HepG2 (cell line): ENCODE results near the gene PRKCB. TPM values are rescaled to one million over a fixed set of nuclear protein-coding genes. Genes with fewer than 3 reads are reported as not detected.

ENCODE experiments used
- ATAC-seq: fragments of 200-7000 bp; cut with Tn5 transposase; 3 replicates; pipeline ENCODE4 v1.9.1; 2020; ENCODE audit warnings: mild to moderate bottlenecking, moderate library complexity
- BruUV-seq: library from RNA; stranded (reverse); fragments of 400-500 nt; replicated peaks from 2 replicates; lab custom pipeline; 2021; lab: Mats Ljungman, UMichigan
- CTCF ChIA-PET: fragments of 300-600 bp; formaldehyde crosslinking; extraction: SDS; loops from one replicate; lab custom pipeline; 2021; ENCODE audit warnings: low total read pairs, inconsistent platforms, low intra/inter-chr PET ratio; lab: Yijun Ruan, JAX
- POLR2A ChIA-PET: fragments of 350-600 bp; sonication (Branson Sonifier 250); formaldehyde crosslinking; loops from one replicate; lab custom pipeline; 2020; ENCODE audit warnings: antibody characterized with exemption, inconsistent platforms; lab: Yijun Ruan, JAX
- DNase-seq: peaks from one replicate; pipeline ENCODE4 v3.0.0-alpha.2; 2015; ENCODE audit warnings: low spot score
- FAIRE-seq: peaks from 3 replicates; lab custom pipeline; 2011; peaks lifted over from hg19 to GRCh38; lab: Jason Lieb, UNC
- H2AFZ ChIP-seq: one replicate; pipeline ENCODE4 v1.6.1; 2011; ENCODE audit warnings: low read length, inconsistent platforms
- H3K27ac ChIP-seq: fragments of 300-600 bp; 3 replicates; pipeline ENCODE4 v1.8.0; 2011; ENCODE audit warnings: mixed run types, mild to moderate bottlenecking, mixed read lengths, low read length, inconsistent platforms; ENCODE audit not compliant: insufficient read depth; ENCODE audit errors: extremely low read length
- H3K27me3 ChIP-seq, 2 experiments: fragments of 200-600 bp in 1 of 2; 2 replicates in 1 of 2; 3 replicates in 1 of 2; pipeline versions ENCODE4 v1.6.0 to v1.8.0; 2011; ENCODE audit warnings: low read length in 2 of 2, mild to moderate bottlenecking in 2 of 2, moderate library complexity in 2 of 2, inconsistent platforms in 1 of 2; ENCODE audit not compliant: insufficient read depth in 2 of 2, control insufficient read depth in 1 of 2
- H3K36me3 ChIP-seq, 2 experiments: fragments of 200-600 bp in 1 of 2; replicated peaks in 1 of 2; 2 replicates in 1 of 2; 3 replicates in 1 of 2; pipeline versions ENCODE4 v1.5.1 to v1.8.0; 2011; ENCODE audit warnings: low read length in 2 of 2, inconsistent platforms in 1 of 2; ENCODE audit not compliant: insufficient read depth in 2 of 2, control insufficient read depth in 1 of 2
- H3K4me1 ChIP-seq: 2 replicates; pipeline ENCODE4 v1.5.1; 2012; ENCODE audit warnings: low read length, inconsistent platforms; ENCODE audit not compliant: insufficient read depth
- H3K4me2 ChIP-seq: 2 replicates; pipeline ENCODE4 v1.6.0; 2011; ENCODE audit warnings: low read depth, low read length, inconsistent platforms
- H3K4me3 ChIP-seq, 3 experiments: fragments of 200-600 bp in 1 of 3; sonication (generic), shearing (Covaris generic) in 1 of 3; replicated peaks in 1 of 3; 2 replicates each; pipeline ENCODE4 v1.5.1; 2011 to 2016; ENCODE audit warnings: low read length in 3 of 3, inconsistent platforms in 2 of 3, low read depth in 2 of 3, mild to moderate bottlenecking in 2 of 3, control low read depth in 1 of 3, mixed read lengths in 1 of 3; ENCODE audit not compliant: insufficient read depth in 1 of 3
- H3K79me2 ChIP-seq: one replicate; pipeline ENCODE4 v1.6.1; 2011; ENCODE audit warnings: low read length, inconsistent platforms; ENCODE audit not compliant: insufficient read depth
- H3K9ac ChIP-seq: 2 replicates; pipeline ENCODE4 v1.6.0; 2011; ENCODE audit warnings: mild to moderate bottlenecking, low read depth, low read length, inconsistent platforms; ENCODE audit not compliant: insufficient read depth
- H3K9me3 ChIP-seq: 2 replicates; pipeline ENCODE4 v1.5.1; 2012; ENCODE audit warnings: mild to moderate bottlenecking, low read length
- H4K20me1 ChIP-seq: 2 replicates; pipeline ENCODE4 v1.6.0; 2011; ENCODE audit warnings: inconsistent platforms, mild to moderate bottlenecking, low read length, moderate library complexity; ENCODE audit not compliant: insufficient read depth
- IKZF4 ChIP-seq: sonication (generic); formaldehyde crosslinking; IDR thresholded peaks from 2 replicates; pipeline ENCODE4 v1.5.1; 2020; ENCODE audit warnings: borderline replicate concordance, mild to moderate bottlenecking, low read depth, missing genetic modification reagents; ENCODE audit errors: not compliant biosample characterization
- SIX1 ChIP-seq: sonication (generic); formaldehyde crosslinking; IDR thresholded peaks from 2 replicates; pipeline ENCODE4 v1.4.0; 2020; ENCODE audit warnings: missing genetic modification reagents, borderline replicate concordance
- SMAD1 ChIP-seq: sonication (generic); formaldehyde crosslinking; IDR thresholded peaks from 2 replicates; pipeline ENCODE4 v1.4.0; 2020; ENCODE audit warnings: missing genetic modification reagents, low read depth, mild to moderate bottlenecking, borderline replicate concordance
- ZSCAN29 ChIP-seq: sonication (generic); formaldehyde crosslinking; conservative IDR thresholded peaks from 2 replicates; pipeline ENCODE4 v1.4.0; 2020; ENCODE audit warnings: mild to moderate bottlenecking, missing genetic modification reagents
- WGBS: methylation state at CpG from one replicate; pipeline ENCODE4 v1.1.6; 2017; ENCODE audit warnings: low lambda C conversion rate; 5-methylcytosine and 5-hydroxymethylcytosine counted together
- in situ Hi-C: cut with HindIII; loops from 2 replicates; pipeline ENCODE4 v1.10.0; 2017; ENCODE audit warnings: low pct_unique_long_range_greater_than_20kb; ENCODE audit not compliant: extremely low pct_ligation_motif_present
- intact Hi-C: fragments of 100-400 bp; cut with micrococcal nuclease; formaldehyde crosslinking; loops from one replicate; pipeline ENCODE4 v1.10.0; 2022; ENCODE audit not compliant: unreplicated experiment
- polyA plus RNA-seq, 8 experiments: library from polyadenylated mRNA; depleted of rRNA in 3 of 8; stranded (reverse) in 7 of 8; unstranded in 1 of 8; fragments of >200 nt; fragmentation: Illumina TruSeq in 4 of 8; extraction: Trizol in 4 of 8; gene quantifications; 2 replicates each; pipeline versions ENCODE4 v1.2.1 to v1.2.3, GENCODE V29; 2011 to 2016; ENCODE audit warnings: low read depth in 4 of 8, missing spikeins in 1 of 8, mixed read lengths in 1 of 8; ENCODE audit not compliant: insufficient read depth in 1 of 8
- total RNA-seq, 5 experiments: library from RNA; depleted of rRNA; stranded (reverse); fragments of >200 nt; fragmentation: Illumina TruSeq; extraction: Trizol; gene quantifications; 2 replicates each; pipeline ENCODE4 v1.2.3, GENCODE V29; 2016; ENCODE audit warnings: low read depth in 1 of 5
- TF ChIP-seq, protein P1 (sequence below), 2 experiments: fragments of 450-650 bp in 1 of 2; sonication (generic) in 1 of 2; formaldehyde crosslinking in 1 of 2; IDR thresholded peaks; 2 replicates each; pipeline versions ENCODE4 v1.6.1 to v1.8.0; 2016 to 2022; ENCODE audit warnings: antibody characterized with exemption in 1 of 2, mild to moderate bottlenecking in 1 of 2, missing genetic modification reagents in 1 of 2
- TF ChIP-seq, protein P2 (sequence below): sonication (generic); formaldehyde crosslinking; IDR thresholded peaks from 2 replicates; pipeline ENCODE4 v1.4.0; 2020; ENCODE audit warnings: low read depth, missing genetic modification reagents

PRKCB gene
- total and polyA plus RNA-seq, 2 of the 13 experiments (the other 11 are each of a cell fraction or from before 2014, with no cell fraction given): 0.01 TPM; not detected in 1

DNA sequence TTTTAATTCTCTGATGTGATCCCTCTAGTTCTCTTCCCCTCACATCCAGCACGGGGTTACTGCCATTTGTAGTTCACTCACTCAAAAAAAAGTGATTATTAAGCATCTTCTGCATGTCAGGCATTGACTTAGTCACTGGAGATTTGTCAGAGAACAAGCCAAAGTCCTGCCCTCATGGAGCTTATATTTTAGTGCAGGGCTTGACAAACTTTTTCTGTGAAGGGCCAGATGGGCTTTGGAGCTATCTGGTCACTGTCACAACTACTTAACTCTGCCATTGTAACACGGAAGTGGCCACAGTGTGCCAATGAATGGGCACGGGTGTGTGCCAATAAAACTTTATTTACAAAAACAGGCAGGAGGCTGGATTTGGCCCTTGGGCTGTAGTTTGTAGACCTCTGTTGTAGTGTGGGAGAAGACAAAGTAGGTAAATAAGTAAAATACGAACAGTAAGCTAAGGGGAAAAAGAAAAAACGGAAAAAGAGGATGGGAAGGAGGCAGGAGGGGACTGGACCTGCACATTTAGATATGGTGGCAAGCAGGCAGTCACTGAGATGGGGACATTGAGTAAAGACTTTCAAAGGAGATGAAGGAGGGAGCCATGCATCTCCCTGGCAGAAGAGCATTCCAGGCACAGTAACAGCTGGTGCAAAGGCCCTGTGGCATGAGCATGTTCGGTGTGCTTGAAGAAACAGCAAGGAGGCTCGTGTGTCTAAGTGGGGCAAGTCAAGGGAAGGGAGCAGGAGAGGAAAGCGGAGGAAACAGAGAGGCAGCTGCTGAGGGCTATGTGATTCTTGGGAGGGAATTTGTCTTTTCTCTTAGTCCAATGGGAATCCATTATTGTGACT lies 217.5 kb downstream of the PRKCB start:
- H3K36me3 ChIP-seq: no peaks in the 10 kb centered on the region
- H3K4me1 ChIP-seq: no peaks in the 10 kb centered on the region
- peaks cover 1 to 12% of the 10 kb centered on the region in 2 experiments; a peak in 4 of 5 replicates for H3K27me3 ChIP-seq
- POLR2A ChIA-PET: no interaction called here
- intact Hi-C loops (no loop called here), in situ Hi-C loops (no loop called here)
- no peak overlapping the region for H3K9ac ChIP-seq
- no peaks in the 10 kb centered on the region for H3K79me2 ChIP-seq
- no peak overlapping the region for H3K27ac ChIP-seq
- H3K4me2 ChIP-seq: no peak overlapping the region
- no TSS peak for BruUV-seq
- no peak for DNase-seq
- no peaks in the 10 kb centered on the region for H4K20me1 ChIP-seq
- no peak for ATAC-seq
- no peaks in the 10 kb centered on the region for H3K9me3 ChIP-seq
- TF ChIP-seq, protein P1, sequence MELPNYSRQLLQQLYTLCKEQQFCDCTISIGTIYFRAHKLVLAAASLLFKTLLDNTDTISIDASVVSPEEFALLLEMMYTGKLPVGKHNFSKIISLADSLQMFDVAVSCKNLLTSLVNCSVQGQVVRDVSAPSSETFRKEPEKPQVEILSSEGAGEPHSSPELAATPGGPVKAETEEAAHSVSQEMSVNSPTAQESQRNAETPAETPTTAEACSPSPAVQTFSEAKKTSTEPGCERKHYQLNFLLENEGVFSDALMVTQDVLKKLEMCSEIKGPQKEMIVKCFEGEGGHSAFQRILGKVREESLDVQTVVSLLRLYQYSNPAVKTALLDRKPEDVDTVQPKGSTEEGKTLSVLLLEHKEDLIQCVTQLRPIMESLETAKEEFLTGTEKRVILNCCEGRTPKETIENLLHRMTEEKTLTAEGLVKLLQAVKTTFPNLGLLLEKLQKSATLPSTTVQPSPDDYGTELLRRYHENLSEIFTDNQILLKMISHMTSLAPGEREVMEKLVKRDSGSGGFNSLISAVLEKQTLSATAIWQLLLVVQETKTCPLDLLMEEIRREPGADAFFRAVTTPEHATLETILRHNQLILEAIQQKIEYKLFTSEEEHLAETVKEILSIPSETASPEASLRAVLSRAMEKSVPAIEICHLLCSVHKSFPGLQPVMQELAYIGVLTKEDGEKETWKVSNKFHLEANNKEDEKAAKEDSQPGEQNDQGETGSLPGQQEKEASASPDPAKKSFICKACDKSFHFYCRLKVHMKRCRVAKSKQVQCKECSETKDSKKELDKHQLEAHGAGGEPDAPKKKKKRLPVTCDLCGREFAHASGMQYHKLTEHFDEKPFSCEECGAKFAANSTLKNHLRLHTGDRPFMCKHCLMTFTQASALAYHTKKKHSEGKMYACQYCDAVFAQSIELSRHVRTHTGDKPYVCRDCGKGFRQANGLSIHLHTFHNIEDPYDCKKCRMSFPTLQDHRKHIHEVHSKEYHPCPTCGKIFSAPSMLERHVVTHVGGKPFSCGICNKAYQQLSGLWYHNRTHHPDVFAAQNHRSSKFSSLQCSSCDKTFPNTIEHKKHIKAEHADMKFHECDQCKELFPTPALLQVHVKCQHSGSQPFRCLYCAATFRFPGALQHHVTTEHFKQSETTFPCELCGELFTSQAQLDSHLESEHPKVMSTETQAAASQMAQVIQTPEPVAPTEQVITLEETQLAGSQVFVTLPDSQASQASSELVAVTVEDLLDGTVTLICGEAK (IDR thresholded peaks at IDR 0.05): 0 out of 2 replicates have a peak, but pooled peaks have one; percentile 28
- TF ChIP-seq, protein P1 (CRISPR knock-in tag; IDR thresholded peaks at IDR 0.05): peak; percentile 95
- TF ChIP-seq ZSCAN29 (no peak), SIX1 (CRISPR knock-in tag) (no peak), IKZF4 (CRISPR knock-in tag) (no peak), SMAD1 (no peak)
- TF ChIP-seq, protein P2, sequence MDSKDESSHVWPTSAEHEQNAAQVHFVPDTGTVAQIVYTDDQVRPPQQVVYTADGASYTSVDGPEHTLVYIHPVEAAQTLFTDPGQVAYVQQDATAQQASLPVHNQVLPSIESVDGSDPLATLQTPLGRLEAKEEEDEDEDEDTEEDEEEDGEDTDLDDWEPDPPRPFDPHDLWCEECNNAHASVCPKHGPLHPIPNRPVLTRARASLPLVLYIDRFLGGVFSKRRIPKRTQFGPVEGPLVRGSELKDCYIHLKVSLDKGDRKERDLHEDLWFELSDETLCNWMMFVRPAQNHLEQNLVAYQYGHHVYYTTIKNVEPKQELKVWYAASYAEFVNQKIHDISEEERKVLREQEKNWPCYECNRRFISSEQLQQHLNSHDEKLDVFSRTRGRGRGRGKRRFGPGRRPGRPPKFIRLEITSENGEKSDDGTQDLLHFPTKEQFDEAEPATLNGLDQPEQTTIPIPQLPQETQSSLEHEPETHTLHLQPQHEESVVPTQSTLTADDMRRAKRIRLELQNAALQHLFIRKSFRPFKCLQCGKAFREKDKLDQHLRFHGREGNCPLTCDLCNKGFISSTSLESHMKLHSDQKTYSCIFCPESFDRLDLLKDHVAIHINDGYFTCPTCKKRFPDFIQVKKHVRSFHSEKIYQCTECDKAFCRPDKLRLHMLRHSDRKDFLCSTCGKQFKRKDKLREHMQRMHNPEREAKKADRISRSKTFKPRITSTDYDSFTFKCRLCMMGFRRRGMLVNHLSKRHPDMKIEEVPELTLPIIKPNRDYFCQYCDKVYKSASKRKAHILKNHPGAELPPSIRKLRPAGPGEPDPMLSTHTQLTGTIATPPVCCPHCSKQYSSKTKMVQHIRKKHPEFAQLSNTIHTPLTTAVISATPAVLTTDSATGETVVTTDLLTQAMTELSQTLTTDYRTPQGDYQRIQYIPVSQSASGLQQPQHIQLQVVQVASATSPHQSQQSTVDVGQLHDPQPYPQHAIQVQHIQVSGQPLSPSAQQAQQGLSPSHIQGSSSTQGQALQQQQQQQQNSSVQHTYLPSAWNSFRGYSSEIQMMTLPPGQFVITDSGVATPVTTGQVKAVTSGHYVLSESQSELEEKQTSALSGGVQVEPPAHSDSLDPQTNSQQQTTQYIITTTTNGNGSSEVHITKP (CRISPR knock-in tag): no peak
- 6% methylated on average over 8 of the region's 8 CpGs for WGBS
- no peak overlapping the region for H2AFZ ChIP-seq
- FAIRE-seq: no peak
- CTCF ChIA-PET: no interaction called here
- H3K4me3 ChIP-seq: no peak overlapping the region
